Measurements from ENCODE around the gene CARD9. TPM values are rescaled to one million over a fixed set of nuclear protein-coding genes. Genes with fewer than 3 reads are reported as not detected.

Gene CARD9
- total RNA-seq, 2 donors from 2014 or later: 0.35 to 1.5 TPM

DNA sequence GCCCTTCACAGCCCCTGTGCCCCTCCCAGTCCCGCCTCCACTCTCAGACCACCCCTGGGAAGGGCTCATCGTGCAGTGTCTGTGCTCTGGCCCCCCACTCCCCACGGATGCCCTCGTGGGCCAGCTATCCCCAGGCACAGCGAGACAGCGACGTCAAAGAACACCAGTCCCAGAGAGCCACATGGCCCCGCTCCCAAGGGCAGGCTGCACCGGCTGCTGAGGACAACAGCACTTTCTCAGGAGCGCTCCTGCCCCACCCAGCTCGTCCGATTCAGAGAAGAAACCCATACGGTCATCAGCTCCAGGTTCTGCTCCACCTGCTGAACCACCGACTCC is 31.3 kb upstream of the CARD9 start:
- H3K27ac Mint-ChIP-seq: no peak overlapping the region
- no peaks in the 10 kb centered on the region for H3K9me3 Mint-ChIP-seq
- H3K4me1 ChIP-seq (ENCODE audit: control insufficient read depth, insufficient read depth, low read length): no peaks in the 10 kb centered on the region
- 94 to 96% methylated on average over 10 to 14 of the region's 14 CpGs for WGBS, 2 experiments (ENCODE audit: insufficient coverage in 1 of 2, insufficient read length in 1 of 2)
- no peak for DNase-seq
- no peak overlapping the region for H3K27ac ChIP-seq (ENCODE audit: low read depth, low read length)
- no peaks in the 10 kb centered on the region for H3K27me3 ChIP-seq (ENCODE audit: control insufficient read depth, insufficient read depth, low read length, poor library complexity, severe bottlenecking)
- H3K4me3 Mint-ChIP-seq: no peak overlapping the region
- peaks cover 49% of the 10 kb centered on the region for H3K36me3 Mint-ChIP-seq (ENCODE audit: low read depth)
- H3K27me3 Mint-ChIP-seq (ENCODE audit: insufficient read depth): no peaks in the 10 kb centered on the region
- no peaks in the 10 kb centered on the region for H3K9me3 ChIP-seq (ENCODE audit: control insufficient read depth, low read length)
- no peak overlapping the region for H3K9ac ChIP-seq (ENCODE audit: extremely low read depth, low read length, poor library complexity, severe bottlenecking)
- H3K4me1 Mint-ChIP-seq: peaks cover 11% of the 10 kb centered on the region
- TF ChIP-seq, protein P1, sequence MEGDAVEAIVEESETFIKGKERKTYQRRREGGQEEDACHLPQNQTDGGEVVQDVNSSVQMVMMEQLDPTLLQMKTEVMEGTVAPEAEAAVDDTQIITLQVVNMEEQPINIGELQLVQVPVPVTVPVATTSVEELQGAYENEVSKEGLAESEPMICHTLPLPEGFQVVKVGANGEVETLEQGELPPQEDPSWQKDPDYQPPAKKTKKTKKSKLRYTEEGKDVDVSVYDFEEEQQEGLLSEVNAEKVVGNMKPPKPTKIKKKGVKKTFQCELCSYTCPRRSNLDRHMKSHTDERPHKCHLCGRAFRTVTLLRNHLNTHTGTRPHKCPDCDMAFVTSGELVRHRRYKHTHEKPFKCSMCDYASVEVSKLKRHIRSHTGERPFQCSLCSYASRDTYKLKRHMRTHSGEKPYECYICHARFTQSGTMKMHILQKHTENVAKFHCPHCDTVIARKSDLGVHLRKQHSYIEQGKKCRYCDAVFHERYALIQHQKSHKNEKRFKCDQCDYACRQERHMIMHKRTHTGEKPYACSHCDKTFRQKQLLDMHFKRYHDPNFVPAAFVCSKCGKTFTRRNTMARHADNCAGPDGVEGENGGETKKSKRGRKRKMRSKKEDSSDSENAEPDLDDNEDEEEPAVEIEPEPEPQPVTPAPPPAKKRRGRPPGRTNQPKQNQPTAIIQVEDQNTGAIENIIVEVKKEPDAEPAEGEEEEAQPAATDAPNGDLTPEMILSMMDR (conservative IDR thresholded peaks at IDR 0.05): no peak
- H3K4me3 ChIP-seq (ENCODE audit: low read length): no peak overlapping the region
- peaks cover 47% of the 10 kb centered on the region for H3K36me3 ChIP-seq (ENCODE audit: control insufficient read depth, insufficient read depth, low read length)

DNA sequence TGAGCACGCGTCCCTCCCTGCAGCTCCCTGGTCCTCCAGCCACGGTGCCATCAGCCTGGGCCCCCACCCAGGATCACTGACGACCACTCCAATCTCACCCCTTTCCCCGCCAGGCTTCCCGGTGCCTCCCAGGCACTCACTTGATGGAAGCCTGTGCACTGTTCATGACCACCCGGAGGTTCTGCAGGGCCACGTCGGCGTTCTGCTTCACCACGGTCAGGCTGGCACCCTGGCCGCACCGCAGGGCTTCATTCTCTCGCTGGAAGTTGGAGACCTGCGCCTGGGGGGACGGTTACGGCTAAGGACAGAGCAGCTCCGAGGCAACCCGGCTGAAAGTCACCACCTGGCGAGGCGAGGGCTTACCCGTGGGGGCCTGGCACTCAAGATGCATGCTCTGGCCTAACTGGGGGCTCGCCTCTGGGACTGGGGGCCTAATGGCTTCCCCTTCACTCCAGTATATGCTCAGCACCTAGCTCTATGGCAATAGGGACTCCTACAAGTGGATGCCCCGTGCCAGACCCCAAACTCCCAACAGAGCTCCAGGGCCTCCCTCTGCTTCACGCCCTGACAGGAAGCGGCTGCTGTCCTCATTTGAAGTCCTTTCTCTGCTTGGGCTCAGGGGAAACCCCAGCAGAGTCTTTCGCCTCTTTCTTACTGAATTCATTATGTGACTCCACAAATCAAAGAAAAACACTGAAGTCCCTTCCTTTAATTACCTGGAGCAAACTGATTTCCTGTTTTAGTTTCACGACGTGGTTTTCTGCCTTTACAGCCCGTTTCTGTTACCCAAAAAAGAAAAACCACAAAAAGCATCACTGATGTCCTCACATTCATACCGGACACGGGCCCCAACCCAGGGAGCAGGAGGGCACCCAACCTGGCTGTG is 30.7 kb upstream of the CARD9 start:
- Histone ChIP-seq H3K9me3 (ENCODE audit: control insufficient read depth, low read length) (no peaks in the 10 kb centered on the region), H3K9ac (ENCODE audit: extremely low read depth, low read length, poor library complexity, severe bottlenecking) (no peak overlapping the region), H3K27me3 (ENCODE audit: control insufficient read depth, insufficient read depth, low read length, poor library complexity, severe bottlenecking) (no peaks in the 10 kb centered on the region), H3K4me1 (ENCODE audit: control insufficient read depth, insufficient read depth, low read length) (no peaks in the 10 kb centered on the region), H3K4me3 (ENCODE audit: low read length) (no peak overlapping the region), H3K27ac (ENCODE audit: low read depth, low read length) (no peak overlapping the region), H3K36me3 (ENCODE audit: control insufficient read depth, insufficient read depth, low read length) (peaks cover 47% of the 10 kb centered on the region)
- TF ChIP-seq, protein P1 (conservative IDR thresholded peaks at IDR 0.05): no peak
- Mint-ChIP-seq H3K27ac (no peak overlapping the region), H3K9me3 (no peaks in the 10 kb centered on the region), H3K4me1 (peaks cover 7% of the 10 kb centered on the region), H3K36me3 (ENCODE audit: low read depth) (peaks cover 51% of the 10 kb centered on the region), H3K4me3 (no peak overlapping the region), H3K27me3 (ENCODE audit: insufficient read depth) (no peaks in the 10 kb centered on the region)
- no peak for DNase-seq
- 95% methylated on average over 25 to 32 of the region's 32 CpGs for WGBS, 2 experiments (ENCODE audit: insufficient coverage in 1 of 2, insufficient read length in 1 of 2)

DNA sequence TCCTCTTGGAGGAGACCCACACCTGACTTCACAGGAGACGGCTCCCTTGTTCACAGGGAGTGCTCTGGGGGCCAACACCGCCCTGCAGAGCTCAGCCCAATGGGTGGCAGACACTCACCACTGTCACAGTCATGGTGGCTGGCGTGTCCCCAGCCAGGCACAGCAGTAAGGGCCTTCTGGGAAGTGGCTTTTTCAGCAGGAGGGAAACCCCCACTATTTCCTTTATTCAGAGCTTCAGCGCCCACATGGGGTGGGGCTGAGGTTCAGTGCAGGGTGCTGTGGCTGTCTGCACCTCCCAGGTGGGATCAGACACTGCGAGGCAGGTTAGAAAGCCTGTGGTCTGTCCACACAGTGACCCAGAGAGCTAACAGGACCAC is 30.1 kb upstream of the CARD9 start:
- TF ChIP-seq, protein P1 (conservative IDR thresholded peaks at IDR 0.05): no peak
- Histone ChIP-seq H3K36me3 (ENCODE audit: control insufficient read depth, insufficient read depth, low read length) (peaks cover 47% of the 10 kb centered on the region), H3K9ac (ENCODE audit: extremely low read depth, low read length, poor library complexity, severe bottlenecking) (no peak overlapping the region), H3K4me1 (ENCODE audit: control insufficient read depth, insufficient read depth, low read length) (peaks cover 3% of the 10 kb centered on the region), H3K27me3 (ENCODE audit: control insufficient read depth, insufficient read depth, low read length, poor library complexity, severe bottlenecking) (no peaks in the 10 kb centered on the region), H3K9me3 (ENCODE audit: control insufficient read depth, low read length) (no peaks in the 10 kb centered on the region), H3K4me3 (ENCODE audit: low read length) (no peak overlapping the region), H3K27ac (ENCODE audit: low read depth, low read length) (no peak overlapping the region)
- Mint-ChIP-seq H3K36me3 (ENCODE audit: low read depth) (peaks cover 48% of the 10 kb centered on the region), H3K9me3 (no peaks in the 10 kb centered on the region), H3K4me3 (no peak overlapping the region), H3K27me3 (ENCODE audit: insufficient read depth) (no peaks in the 10 kb centered on the region), H3K27ac (no peak overlapping the region), H3K4me1 (peaks cover 7% of the 10 kb centered on the region)
- DNase-seq: no peak
- 92 to 96% methylated on average over 4 to 5 of the region's 5 CpGs for WGBS, 2 experiments (ENCODE audit: insufficient coverage in 1 of 2, insufficient read length in 1 of 2)
